HCT116 (cell line): ENCODE measurements around the gene ADARB1.

Experiments
- EGR1 ChIP-seq: IDR thresholded peaks from 2 replicates; pipeline ENCODE4 v1.6.1; 2012; ENCODE audit warnings: low read depth
- YY1 ChIP-seq: IDR thresholded peaks from 2 replicates; pipeline ENCODE4 v1.6.1; 2011; ENCODE audit warnings: low read length, low read depth, moderate library complexity, mild to moderate bottlenecking; ENCODE audit not compliant: insufficient replicate concordance; ENCODE audit errors: extremely low read depth
- ZFX ChIP-seq: fragments of 450-650 bp; IDR thresholded peaks from 2 replicates; pipeline ENCODE4 v1.6.1; 2017
- TF ChIP-seq, protein P1 (sequence below), 3 experiments: fragments of 200-600 bp in 1 of 3; sonication (generic) in 1 of 3; IDR thresholded peaks in 2 of 3; conservative IDR thresholded peaks in 1 of 3; 2 replicates each; pipeline ENCODE4 v1.5.1; 2012 to 2017; ENCODE audit warnings: low read depth in 2 of 3, low read length in 2 of 3, antibody characterized with exemption in 1 of 3, borderline replicate concordance in 1 of 3, control low read depth in 1 of 3, mild to moderate bottlenecking in 1 of 3, mixed read lengths in 1 of 3, mixed run types in 1 of 3, moderate library complexity in 1 of 3; ENCODE audit not compliant: insufficient read depth in 1 of 3
- TF ChIP-seq, protein P2 (sequence below): IDR thresholded peaks from 2 replicates; pipeline ENCODE4 v1.6.1; 2012; ENCODE audit warnings: low read depth

DNA sequence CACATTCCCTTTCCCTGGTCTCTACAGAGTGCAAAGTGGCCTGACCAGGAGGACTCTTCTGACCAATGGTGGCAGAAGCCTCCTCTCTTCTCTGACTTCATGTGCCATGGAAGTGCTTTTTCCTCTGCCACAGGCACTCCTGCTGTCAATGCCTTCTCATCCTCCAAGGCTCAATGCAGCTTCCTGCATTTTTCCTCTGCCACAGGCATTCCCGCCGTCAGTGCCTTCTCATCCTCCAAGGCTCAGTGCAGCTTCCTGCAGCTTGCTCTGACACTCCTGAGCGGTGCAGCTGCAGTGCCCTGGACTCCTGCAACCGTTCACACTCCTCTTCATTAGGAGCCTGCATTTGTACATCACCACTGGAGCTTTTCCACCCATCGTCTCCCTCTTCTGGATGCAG, 4.7 kb upstream of the ADARB1 start:
- TF ChIP-seq, protein P1, sequence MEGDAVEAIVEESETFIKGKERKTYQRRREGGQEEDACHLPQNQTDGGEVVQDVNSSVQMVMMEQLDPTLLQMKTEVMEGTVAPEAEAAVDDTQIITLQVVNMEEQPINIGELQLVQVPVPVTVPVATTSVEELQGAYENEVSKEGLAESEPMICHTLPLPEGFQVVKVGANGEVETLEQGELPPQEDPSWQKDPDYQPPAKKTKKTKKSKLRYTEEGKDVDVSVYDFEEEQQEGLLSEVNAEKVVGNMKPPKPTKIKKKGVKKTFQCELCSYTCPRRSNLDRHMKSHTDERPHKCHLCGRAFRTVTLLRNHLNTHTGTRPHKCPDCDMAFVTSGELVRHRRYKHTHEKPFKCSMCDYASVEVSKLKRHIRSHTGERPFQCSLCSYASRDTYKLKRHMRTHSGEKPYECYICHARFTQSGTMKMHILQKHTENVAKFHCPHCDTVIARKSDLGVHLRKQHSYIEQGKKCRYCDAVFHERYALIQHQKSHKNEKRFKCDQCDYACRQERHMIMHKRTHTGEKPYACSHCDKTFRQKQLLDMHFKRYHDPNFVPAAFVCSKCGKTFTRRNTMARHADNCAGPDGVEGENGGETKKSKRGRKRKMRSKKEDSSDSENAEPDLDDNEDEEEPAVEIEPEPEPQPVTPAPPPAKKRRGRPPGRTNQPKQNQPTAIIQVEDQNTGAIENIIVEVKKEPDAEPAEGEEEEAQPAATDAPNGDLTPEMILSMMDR (IDR thresholded peaks at IDR 0.05 in 2 of 3, conservative IDR thresholded peaks at IDR 0.05 in 1 of 3; ENCODE audit: borderline replicate concordance in 1 of 3, insufficient read depth in 1 of 3, low read depth in 2 of 3, low read length in 2 of 3): no peak
- TF ChIP-seq EGR1 (no peak), YY1 (no peak), ZFX (no peak)
- TF ChIP-seq, protein P2, sequence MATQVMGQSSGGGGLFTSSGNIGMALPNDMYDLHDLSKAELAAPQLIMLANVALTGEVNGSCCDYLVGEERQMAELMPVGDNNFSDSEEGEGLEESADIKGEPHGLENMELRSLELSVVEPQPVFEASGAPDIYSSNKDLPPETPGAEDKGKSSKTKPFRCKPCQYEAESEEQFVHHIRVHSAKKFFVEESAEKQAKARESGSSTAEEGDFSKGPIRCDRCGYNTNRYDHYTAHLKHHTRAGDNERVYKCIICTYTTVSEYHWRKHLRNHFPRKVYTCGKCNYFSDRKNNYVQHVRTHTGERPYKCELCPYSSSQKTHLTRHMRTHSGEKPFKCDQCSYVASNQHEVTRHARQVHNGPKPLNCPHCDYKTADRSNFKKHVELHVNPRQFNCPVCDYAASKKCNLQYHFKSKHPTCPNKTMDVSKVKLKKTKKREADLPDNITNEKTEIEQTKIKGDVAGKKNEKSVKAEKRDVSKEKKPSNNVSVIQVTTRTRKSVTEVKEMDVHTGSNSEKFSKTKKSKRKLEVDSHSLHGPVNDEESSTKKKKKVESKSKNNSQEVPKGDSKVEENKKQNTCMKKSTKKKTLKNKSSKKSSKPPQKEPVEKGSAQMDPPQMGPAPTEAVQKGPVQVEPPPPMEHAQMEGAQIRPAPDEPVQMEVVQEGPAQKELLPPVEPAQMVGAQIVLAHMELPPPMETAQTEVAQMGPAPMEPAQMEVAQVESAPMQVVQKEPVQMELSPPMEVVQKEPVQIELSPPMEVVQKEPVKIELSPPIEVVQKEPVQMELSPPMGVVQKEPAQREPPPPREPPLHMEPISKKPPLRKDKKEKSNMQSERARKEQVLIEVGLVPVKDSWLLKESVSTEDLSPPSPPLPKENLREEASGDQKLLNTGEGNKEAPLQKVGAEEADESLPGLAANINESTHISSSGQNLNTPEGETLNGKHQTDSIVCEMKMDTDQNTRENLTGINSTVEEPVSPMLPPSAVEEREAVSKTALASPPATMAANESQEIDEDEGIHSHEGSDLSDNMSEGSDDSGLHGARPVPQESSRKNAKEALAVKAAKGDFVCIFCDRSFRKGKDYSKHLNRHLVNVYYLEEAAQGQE: no peak
